Type B pancreatic cell (in vitro differentiated cells): ENCODE measurements around the gene NKX2-2. TPM values are rescaled to one million over a fixed set of nuclear protein-coding genes. Genes with fewer than 3 reads are reported as not detected.

Experiments
- DNase-seq: peaks from one replicate; pipeline ENCODE4 v3.0.0; 2021; ENCODE audit warnings: mixed read lengths; ENCODE audit not compliant: unreplicated experiment; ENCODE audit errors: extremely low spot score
- H3K27ac Mint-ChIP-seq: 2 replicates; pipeline ENCODE4 v1.8.0; 2021; ENCODE audit warnings: mild to moderate bottlenecking, mixed read lengths
- H3K27me3 Mint-ChIP-seq: 2 replicates; pipeline ENCODE4 v1.8.0; 2021; ENCODE audit warnings: mixed read lengths
- H3K36me3 Mint-ChIP-seq: 2 replicates; pipeline ENCODE4 v1.8.0; 2021; ENCODE audit warnings: mixed read lengths
- H3K4me1 Mint-ChIP-seq: one replicate; pipeline ENCODE4 v1.8.0; 2021; ENCODE audit warnings: mixed read lengths; ENCODE audit not compliant: unreplicated experiment
- H3K4me3 Mint-ChIP-seq: 2 replicates; pipeline ENCODE4 v1.8.0; 2021; ENCODE audit warnings: mild to moderate bottlenecking, mixed read lengths
- H3K9me3 Mint-ChIP-seq: 2 replicates; pipeline ENCODE4 v1.8.0; 2021; ENCODE audit warnings: mixed read lengths
- CTCF ChIP-seq: fragments of 200-600 bp; sonication (generic); conservative IDR thresholded peaks from 2 replicates; pipeline ENCODE4 v1.5.0; 2021; ENCODE audit warnings: antibody characterized with exemption, mild to moderate bottlenecking
- total RNA-seq: library from RNA; stranded (reverse); gene quantifications from 2 replicates; pipeline ENCODE4 v1.2.1, GENCODE V29; 2021; ENCODE audit warnings: low replicate concordance

The NKX2-2 gene
- total RNA-seq, 1 donor from 2014 or later, result 6.0 TPM

GRCh38 chr20:21527908-21528307 is 14.0 kb upstream of the NKX2-2 start:
- Mint-ChIP-seq H3K27me3 (peaks cover 94% of the 10 kb centered on the region), H3K4me3 (no peak overlapping the region), H3K27ac (no peak overlapping the region), H3K36me3 (no peaks in the 10 kb centered on the region), H3K9me3 (no peaks in the 10 kb centered on the region), H3K4me1 (no peaks in the 10 kb centered on the region)
- no peak for TF ChIP-seq CTCF
- DNase-seq, result no peak

GRCh38 chr20:21526776-21527175 is 12.9 kb upstream of the NKX2-2 start:
- no peak for TF ChIP-seq CTCF
- Mint-ChIP-seq H3K36me3 (no peaks in the 10 kb centered on the region), H3K9me3 (no peaks in the 10 kb centered on the region)

GRCh38 chr20:21523895-21524294 is 10.0 kb upstream of the NKX2-2 start:
- peaks cover 7% of the 10 kb centered on the region for H3K4me1 Mint-ChIP-seq
- TF ChIP-seq CTCF, result no peak
- H3K27me3 Mint-ChIP-seq, result peaks cover 90% of the 10 kb centered on the region
- peak overlapping the region; percentile 9 for H3K4me3 Mint-ChIP-seq
- H3K36me3 Mint-ChIP-seq, result no peaks in the 10 kb centered on the region
- peak overlapping the region; percentile 84 for H3K27ac Mint-ChIP-seq
- no peaks in the 10 kb centered on the region for H3K9me3 Mint-ChIP-seq
- no peak for DNase-seq

More at GRCh38 chr20:21526776-21527175, 12.9 kb upstream of the NKX2-2 start:
- H3K27ac Mint-ChIP-seq, result no peak overlapping the region
- H3K4me1 Mint-ChIP-seq, result no peaks in the 10 kb centered on the region
- H3K27me3 Mint-ChIP-seq, result peaks cover 87% of the 10 kb centered on the region
- no peak overlapping the region for H3K4me3 Mint-ChIP-seq
- no peak for DNase-seq

GRCh38 chr20:21523281-21523868 is 9.5 kb upstream of the NKX2-2 start:
- no peak for DNase-seq
- H3K27me3 Mint-ChIP-seq, result peaks cover 90% of the 10 kb centered on the region
- TF ChIP-seq CTCF, result no peak
- peaks cover 7% of the 10 kb centered on the region for H3K4me1 Mint-ChIP-seq
- peak overlapping the region; percentile 84 for H3K27ac Mint-ChIP-seq
- H3K36me3 Mint-ChIP-seq, result no peaks in the 10 kb centered on the region
- peak overlapping the region; percentile 77 for H3K4me3 Mint-ChIP-seq
- H3K9me3 Mint-ChIP-seq, result no peaks in the 10 kb centered on the region

GRCh38 chr20:21522481-21523280 is 8.8 kb upstream of the NKX2-2 start:
- no peaks in the 10 kb centered on the region for H3K36me3 Mint-ChIP-seq
- H3K27me3 Mint-ChIP-seq, result peaks cover 90% of the 10 kb centered on the region
- TF ChIP-seq CTCF, result no peak
- H3K4me3 Mint-ChIP-seq, result peak overlapping the region; percentile 77
- H3K27ac Mint-ChIP-seq, result peak overlapping the region; percentile 84
- H3K4me1 Mint-ChIP-seq, result peaks cover 13% of the 10 kb centered on the region
- peak; percentile 64 for DNase-seq
- H3K9me3 Mint-ChIP-seq, result no peaks in the 10 kb centered on the region
